Measurements from ENCODE around the gene ZNF569.
A peak's percentile ranks its signal among the peaks of the same experiment; 100 is the strongest.

ZNF569 gene

DNA sequence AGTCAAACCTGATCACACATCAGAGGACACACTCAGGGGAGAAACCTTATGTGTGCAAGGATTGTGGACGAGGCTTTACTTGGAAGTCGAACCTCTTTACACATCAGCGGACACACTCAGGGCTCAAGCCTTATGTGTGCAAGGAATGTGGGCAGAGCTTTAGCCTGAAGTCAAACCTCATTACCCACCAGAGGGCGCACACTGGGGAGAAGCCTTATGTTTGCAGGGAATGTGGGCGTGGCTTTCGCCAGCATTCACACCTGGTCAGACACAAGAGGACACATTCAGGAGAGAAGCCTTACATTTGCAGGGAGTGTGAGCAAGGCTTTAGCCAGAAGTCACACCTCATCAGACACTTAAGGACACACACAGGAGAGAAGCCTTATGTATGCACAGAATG lies 104.5 kb downstream of the ZNF569 start:
- H3K9me3 ChIP-seq (ENCODE audit: control insufficient read depth, insufficient read depth, low read length) = peaks cover 25% of the 10 kb centered on the region; the same call in 1 of the 2 replicates

DNA sequence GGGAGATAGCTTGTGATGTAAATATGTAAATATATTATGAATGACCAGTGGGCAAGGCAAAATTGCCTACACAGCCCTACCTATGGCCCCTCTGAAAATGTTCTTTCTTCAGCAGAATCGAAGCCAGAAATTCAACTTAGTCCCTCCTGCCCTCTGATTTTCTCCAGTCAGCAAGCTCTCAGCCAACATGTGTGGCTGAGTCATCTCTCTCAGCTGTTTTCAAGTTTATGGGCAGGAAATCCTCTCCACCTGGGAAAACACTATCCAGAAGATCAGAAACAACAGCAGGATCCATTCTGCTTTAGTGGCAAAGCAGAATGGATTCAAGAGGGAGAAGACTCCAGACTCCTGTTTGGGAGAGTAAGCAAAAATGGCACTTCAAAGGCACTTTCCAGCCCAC lies 105.2 kb downstream of the ZNF569 start:
- H3K4me3 ChIP-seq (ENCODE audit: low read length) = no peak overlapping the region
- no peaks in the 10 kb centered on the region for H3K79me2 ChIP-seq (ENCODE audit: control insufficient read depth, low read length)
- no peaks in the 10 kb centered on the region for H3F3A ChIP-seq (ENCODE audit: control insufficient read depth, insufficient read depth)
- no peaks in the 10 kb centered on the region for H3K4me1 ChIP-seq (ENCODE audit: control insufficient read depth, low read length)
- no peaks in the 10 kb centered on the region for H3K9me2 ChIP-seq (replicated peaks; ENCODE audit: control insufficient read depth, low read length)
- H3K27me3 ChIP-seq (ENCODE audit: control insufficient read depth, low read length) = no peaks in the 10 kb centered on the region
- peaks cover 16% of the 10 kb centered on the region for H3K36me3 ChIP-seq (ENCODE audit: control insufficient read depth, low read length)
- peaks cover 27% of the 10 kb centered on the region; the same call in 1 of the 2 replicates for H3K9me3 ChIP-seq (ENCODE audit: control insufficient read depth, insufficient read depth, low read length)
- no peaks in the 10 kb centered on the region for H4K20me1 ChIP-seq (ENCODE audit: control insufficient read depth, insufficient read depth, low read depth, low read length)
- no peak overlapping the region for H3K4me2 ChIP-seq (ENCODE audit: low read length)
- TF ChIP-seq EZH2phosphoT487 (IDR thresholded peaks at IDR 0.05; ENCODE audit: borderline replicate concordance, low read length) = no peak
- TF ChIP-seq, protein P1, sequence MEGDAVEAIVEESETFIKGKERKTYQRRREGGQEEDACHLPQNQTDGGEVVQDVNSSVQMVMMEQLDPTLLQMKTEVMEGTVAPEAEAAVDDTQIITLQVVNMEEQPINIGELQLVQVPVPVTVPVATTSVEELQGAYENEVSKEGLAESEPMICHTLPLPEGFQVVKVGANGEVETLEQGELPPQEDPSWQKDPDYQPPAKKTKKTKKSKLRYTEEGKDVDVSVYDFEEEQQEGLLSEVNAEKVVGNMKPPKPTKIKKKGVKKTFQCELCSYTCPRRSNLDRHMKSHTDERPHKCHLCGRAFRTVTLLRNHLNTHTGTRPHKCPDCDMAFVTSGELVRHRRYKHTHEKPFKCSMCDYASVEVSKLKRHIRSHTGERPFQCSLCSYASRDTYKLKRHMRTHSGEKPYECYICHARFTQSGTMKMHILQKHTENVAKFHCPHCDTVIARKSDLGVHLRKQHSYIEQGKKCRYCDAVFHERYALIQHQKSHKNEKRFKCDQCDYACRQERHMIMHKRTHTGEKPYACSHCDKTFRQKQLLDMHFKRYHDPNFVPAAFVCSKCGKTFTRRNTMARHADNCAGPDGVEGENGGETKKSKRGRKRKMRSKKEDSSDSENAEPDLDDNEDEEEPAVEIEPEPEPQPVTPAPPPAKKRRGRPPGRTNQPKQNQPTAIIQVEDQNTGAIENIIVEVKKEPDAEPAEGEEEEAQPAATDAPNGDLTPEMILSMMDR (IDR thresholded peaks at IDR 0.05; ENCODE audit: low read depth, low read length, poor library complexity, severe bottlenecking) = no peak
- H3K27ac ChIP-seq (ENCODE audit: low read depth, low read length) = no peak overlapping the region

More for the DNA sequence above, 104.5 kb downstream of the ZNF569 start:
- Histone ChIP-seq H3K27ac (ENCODE audit: low read depth, low read length) (no peak overlapping the region), H3K9me2 (replicated peaks; ENCODE audit: control insufficient read depth, low read length) (no peaks in the 10 kb centered on the region), H3K4me1 (ENCODE audit: control insufficient read depth, low read length) (no peaks in the 10 kb centered on the region), H3K36me3 (ENCODE audit: control insufficient read depth, low read length) (peaks cover 16% of the 10 kb centered on the region), H4K20me1 (ENCODE audit: control insufficient read depth, insufficient read depth, low read depth, low read length) (no peaks in the 10 kb centered on the region), H3K27me3 (ENCODE audit: control insufficient read depth, low read length) (no peaks in the 10 kb centered on the region), H3K4me3 (ENCODE audit: low read length) (no peak overlapping the region), H3K4me2 (ENCODE audit: low read length) (no peak overlapping the region), H3F3A (ENCODE audit: control insufficient read depth, insufficient read depth) (no peaks in the 10 kb centered on the region), H3K79me2 (ENCODE audit: control insufficient read depth, low read length) (no peaks in the 10 kb centered on the region)
- no peak for TF ChIP-seq EZH2phosphoT487 (IDR thresholded peaks at IDR 0.05; ENCODE audit: borderline replicate concordance, low read length)
- TF ChIP-seq, protein P1 (IDR thresholded peaks at IDR 0.05; ENCODE audit: low read depth, low read length, poor library complexity, severe bottlenecking) = peak; percentile 37
